GM18861 (cell line): ENCODE measurements around the gene ZNF101.

Experiments
- ATAC-seq: cut with Tn5 transposase; IDR thresholded peaks from one replicate; pipeline ENCODE4 v1.9.1; 2021; ENCODE audit not compliant: unreplicated experiment

ZNF101 gene

DNA sequence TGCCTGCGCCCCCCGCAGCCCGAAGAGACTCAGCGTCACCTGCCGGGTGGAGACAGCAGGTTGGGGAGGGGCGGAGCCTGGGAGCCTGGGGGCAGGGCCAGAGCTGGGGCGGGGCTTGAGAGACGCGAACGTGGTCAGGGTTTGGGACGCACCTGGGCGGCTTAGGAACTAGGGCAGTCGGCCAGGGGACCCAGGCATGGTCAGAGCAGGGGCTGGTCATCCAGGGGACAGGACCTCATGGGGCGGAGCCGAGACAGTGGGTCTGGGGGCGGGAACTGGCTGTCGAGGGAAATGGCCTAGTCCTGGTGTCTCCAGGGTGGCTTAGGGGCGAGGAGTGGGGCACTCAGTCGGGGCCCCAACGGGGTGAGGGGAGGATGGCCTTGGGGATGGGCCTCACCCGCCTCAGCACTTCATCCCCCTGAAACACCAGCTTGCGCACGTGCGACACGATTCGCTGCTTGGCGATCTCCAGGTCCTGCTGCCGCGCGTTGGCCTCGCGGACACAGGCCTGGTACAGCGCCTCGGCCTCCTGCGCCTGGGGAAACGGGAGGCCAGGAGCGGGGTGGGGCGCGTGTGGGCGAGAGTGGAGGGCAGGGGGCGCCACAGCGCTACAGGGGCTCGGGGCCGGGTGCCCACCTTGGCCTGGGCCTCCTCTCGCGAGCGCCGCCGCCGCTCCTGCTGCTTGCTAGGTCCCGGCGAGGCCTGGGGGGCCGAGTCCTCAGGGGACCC lies 31.0 kb upstream of the ZNF101 start:
- no peak for ATAC-seq

DNA sequence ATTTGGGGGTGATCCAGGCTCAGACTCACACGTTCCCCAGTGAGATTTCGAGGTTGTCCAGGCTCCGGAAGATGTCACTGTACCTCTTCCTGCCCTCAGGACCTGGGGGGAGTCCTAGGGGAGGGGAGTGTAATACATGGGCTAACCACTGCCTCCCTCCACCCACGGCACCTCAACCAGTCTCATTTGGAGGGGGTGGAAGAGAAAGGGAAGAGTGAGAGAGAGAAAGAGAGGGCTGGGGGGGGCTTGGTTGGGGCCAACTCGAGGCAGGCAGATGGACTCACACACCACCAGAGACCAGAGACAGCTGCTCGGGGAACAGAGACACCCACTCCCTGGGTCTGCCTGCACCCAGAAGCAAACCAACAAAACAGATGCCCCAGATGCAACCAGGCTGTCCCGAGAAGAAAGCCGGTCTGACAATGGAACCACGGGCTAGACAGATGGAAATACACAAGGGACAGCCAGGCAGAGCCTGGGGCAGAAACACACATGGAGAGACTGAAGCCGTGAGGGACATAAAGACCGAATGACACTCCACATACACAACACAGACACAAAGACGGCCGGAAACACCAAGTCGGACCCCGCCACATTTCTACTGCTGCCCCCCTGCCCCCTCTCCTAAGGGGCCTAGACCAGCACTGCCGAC lies 26.0 kb upstream of the ZNF101 start:
- no peak for ATAC-seq

DNA sequence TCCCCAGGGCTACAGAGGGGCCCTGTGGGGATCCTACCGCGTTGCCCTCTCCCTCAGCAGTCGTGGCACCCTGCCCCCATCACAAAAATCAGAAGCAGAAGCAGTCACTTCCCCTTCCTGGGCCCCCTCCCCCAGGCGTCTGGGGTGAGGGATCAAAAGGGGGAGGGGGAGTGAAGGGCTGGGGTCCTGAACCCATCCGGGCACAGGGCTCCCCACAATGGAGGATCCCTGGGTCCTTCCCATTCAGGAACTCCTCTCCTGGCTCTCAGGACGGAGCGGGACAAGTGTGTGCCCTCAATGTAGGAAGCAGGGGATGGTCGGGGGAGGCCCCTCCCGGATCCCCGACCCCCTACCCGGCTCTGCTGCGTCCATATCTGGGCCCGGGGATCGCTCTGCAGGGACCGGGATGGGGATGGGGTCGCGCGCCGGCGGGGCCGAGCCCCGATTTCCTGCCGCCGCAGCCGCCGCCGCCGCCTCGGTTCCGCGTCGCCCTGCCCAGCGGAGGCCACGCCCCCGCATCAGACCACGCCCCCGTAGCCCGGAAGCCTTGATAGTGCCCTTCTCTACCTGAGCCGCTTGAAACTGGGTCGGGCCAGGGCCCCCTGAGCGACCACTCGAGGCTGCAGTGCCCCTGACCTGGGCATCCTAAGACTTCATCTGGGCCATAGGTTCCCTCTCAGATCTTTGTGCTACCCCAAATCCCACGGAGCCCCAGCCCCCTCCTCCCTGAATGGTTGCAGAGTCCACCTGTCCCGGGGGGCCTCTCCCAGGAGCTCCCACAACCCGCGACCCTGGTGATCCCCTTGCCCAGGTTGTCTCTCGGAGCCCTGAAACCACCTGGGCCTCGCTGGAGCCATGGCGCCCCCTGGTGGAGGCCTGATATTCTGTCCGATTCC lies 25.2 kb upstream of the ZNF101 start, which contains the start of gene GMIP:
TSS of gene GMIP (minus strand) at position 500 of the 896 bp plus-strand sequence. CDS start at position 372, 128 bp downstream.
- ATAC-seq = peak; percentile 50

DNA sequence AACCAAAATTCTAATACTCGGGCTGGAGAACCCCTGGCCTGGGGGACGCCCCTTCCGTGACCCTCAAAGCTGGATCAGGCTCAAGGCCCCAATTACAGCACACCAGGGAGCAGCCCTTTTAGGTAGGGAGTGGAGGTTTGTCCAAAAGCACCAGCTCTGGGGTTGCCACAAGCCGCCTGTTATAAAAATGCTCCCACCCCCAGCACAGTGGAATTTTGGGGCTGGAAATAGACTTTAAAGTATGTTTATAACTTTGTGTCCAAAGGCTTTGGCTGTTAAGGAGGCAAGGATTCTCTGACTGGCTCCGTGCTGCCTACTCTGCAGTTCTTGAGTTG lies 24.6 kb upstream of the ZNF101 start:
- ATAC-seq = no peak

DNA sequence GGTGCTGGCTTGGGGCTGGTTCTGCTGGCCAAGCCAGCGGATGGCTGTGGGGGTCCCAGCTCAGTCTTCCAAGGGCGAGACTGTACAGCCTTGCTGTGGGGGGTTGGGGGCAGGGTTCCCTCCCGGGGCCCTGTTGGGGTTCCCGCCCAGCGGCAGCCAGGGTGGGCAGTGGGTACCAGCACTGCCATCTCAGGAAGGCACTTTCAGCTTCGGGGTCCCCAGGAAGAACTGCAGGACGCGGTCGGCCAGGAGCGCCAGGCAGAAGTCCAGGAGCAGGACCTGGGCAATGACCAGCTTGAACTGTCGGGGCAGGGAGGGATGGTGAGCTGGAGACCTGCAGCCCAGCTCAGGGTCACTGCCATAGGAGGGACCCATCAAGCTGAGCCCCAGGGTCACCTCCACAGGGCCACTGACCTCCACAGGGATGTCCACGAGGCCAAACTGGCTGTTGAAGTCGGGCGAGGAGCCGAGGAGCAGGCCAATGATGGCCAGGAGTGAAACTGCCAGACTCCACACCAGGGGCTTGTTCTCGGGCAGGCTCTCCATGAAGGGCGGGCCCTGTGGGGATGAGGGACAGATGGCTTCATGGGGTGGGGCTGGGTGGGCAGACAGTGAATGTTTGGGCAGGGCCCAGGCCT lies 23.3 kb upstream of the ZNF101 start:
- ATAC-seq = no peak

DNA sequence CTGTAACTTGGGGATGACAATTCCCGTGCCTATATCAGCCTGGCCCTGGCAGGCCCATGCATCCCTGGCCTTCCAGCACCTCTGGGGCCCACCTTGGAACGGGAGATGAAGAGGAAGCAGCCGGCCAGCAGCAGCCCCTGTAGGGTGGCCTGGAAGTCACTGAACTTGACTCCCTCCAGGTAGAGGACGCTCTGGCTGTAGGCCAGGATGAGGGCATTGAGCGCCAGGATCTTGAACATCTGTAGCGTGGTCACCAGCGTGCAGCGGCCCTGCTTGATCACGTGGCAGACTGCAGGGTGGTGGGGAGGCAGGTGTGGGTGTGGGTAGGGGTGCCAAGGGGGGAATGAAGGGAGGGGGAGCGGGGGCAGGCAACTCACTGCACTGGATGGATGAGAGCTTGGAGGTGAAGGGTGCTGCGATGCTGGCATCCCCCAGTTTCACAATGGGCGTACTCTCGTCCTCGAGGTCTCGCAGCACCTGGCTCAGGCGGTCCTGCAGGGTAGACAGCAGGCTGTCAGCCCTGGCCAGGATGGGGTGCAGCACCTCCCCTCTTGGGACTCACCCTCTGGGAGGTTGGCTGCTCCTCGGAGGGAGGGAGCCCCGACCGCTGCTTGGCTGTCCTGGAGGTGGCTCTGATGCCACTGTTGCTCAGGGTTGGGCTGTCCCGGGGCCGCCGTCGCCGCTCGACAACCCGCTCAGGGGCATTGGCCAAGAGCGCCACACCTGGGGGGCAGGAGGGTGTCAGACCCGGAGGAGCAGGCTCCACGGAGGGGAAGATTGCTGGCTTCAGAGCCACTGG lies 21.4 kb upstream of the ZNF101 start:
- no peak for ATAC-seq

DNA sequence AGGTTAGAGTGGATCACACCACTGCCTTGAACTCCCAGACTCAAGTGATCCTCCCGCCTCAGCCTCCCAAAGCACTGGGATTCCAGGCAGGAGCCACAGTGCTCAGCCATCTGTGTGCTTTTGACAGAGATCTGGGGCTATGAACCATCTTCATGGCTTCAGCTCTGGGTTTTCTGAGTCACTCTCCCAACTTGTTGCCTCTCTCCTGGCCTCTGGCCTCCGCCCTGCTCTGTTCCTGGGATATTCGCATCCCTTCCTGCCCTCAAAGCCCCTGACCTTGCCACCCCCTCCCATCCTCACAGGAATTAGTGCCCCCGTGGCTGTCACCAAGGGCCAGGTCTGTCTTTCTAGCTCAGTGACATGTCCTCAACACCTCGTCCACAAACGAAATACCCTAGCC lies 19.5 kb upstream of the ZNF101 start:
- ATAC-seq = no peak

DNA sequence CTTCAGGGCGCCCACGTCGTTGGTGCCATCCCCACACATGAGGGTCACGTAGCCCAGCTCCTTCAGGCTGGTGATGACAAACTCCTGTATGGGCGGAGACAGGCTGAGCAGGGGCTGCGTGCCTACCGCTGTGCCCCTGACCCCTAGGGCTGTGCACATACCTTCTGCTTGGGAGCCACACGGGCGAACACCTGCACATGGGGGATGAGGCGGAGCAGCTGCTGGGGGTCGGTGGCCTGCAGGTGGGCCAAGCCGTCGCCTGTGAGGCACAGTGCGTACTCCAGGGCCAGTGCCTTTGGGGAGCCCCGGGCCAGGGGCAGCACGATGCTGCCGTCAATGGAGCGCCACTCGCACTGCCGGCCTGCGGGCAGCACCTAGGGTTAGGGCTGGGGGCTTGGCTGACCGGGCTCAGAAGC lies 19.1 kb upstream of the ZNF101 start:
- no peak for ATAC-seq

DNA sequence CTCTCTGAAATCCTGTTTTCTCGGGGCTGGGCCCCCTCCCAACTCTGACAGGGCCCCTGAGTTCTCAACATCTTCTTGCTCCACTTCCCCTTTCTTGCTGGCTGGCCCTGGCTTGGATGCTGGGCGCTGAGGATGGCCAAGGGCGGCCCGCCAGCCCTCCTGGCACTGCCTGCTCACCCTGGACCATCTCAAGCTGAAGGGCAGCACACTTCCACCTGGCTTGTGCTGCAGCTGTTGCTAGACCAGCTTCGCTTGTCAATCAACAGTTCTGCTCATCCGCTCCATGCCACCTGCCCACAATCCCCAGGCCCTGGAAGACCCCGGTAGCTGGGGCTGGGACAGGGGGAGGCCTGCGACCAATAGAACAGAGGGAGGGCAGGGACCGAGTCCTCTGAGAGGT lies 18.3 kb upstream of the ZNF101 start:
- ATAC-seq = no peak

DNA sequence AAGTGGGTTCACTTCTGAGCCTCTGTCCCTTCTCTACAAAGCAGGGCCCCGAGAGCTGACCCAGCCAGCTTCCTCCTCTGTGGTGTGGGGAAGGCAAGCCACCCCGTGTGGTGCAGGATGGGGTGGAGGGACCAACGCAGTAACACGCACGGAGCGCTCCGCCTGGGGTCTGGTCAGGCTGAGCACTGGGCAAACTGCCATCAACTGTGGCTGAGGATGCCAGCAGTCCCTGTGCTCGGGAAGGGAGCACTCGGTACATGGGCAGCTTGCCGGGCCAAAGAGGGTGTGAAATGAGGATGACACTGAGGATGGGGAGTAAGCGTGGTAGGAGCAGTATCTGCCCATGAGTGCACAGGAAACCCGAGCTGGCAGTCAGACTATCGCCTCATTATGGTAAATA lies 17.6 kb upstream of the ZNF101 start:
- no peak for ATAC-seq

DNA sequence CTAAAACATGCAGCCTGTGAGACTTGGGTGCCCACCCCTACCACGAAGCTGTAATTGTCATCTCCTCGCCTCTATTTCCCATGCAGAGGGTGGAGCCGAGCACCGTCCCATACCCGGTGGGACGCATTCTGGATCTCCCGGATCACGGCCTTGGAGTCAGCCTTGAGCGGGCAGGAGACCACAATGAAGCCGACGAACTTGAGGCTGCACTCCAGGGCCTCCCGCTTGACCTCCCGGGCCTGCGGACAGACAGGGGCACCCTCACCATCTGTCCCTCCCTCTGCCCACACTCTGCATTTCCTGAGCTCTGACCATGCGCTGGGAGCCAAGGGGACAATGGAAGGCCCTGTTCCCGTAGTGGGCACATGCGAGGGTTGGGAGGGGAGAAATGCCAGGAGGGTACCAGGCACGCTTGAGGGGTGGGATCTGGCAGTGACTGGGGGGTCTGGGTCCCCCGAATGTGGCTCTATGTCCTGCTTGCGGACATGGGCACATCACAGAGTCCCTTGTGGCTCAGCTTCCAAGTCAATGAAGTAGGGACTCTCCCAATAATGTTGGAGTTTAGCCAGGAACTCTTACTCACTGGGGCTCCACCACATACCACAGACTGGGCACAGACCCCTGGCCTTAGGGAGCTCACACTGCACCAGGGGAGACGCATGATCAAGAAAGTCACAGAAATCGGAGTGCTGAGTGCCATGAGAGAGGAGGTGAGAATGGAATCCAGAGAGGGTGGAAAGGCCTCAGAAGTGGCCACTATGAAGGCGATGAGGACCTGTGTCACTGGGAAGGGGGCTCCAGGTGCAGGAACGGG lies 15.9 kb upstream of the ZNF101 start:
- no peak for ATAC-seq

DNA sequence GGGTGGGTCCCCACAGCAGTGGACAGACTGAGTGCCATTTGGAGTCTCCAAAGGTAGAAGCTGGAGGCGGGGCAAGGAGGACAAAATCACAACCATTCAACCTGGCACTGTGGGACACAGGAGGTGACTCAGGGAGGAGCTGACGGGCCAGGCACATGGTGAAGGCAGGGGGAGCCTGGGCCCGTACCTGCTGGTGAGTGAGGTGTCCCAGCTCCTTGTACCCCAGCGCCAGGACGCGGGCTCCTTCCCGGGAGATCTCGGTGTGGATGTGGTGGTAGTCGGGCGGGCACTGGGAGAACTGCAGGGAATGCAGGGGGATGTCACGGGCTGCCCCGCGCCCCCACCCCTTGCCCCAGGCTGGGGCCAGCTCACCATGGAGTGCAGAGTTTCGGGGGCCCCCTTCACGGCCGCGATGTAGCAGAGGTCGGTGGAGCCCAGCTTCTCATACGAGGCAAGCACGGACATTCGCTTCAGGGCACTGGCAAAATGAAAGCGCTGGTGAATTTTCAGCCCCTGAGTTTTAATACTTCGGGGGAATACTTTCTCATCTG lies 15.0 kb upstream of the ZNF101 start:
- no peak for ATAC-seq

DNA sequence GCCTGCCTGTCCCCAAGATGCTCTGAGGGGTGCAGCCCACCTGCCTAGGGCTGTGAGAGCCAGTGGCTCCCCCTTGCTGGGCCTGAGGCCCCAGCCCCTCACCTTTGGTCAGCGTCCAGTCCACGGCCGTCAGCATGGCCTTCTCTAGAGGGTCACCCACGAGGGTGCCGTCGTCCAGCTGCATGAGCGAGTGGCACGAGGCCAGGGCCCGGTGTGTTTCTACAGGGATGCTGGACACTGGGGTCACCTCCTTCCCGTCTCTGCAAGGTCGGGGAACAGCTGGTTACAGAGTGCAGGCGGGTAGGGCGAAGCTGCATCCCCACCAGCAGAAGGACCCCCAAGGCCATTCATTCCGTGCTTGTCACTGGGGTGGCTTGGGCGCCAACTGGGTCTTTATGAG lies 14.2 kb upstream of the ZNF101 start:
- no peak for ATAC-seq

DNA sequence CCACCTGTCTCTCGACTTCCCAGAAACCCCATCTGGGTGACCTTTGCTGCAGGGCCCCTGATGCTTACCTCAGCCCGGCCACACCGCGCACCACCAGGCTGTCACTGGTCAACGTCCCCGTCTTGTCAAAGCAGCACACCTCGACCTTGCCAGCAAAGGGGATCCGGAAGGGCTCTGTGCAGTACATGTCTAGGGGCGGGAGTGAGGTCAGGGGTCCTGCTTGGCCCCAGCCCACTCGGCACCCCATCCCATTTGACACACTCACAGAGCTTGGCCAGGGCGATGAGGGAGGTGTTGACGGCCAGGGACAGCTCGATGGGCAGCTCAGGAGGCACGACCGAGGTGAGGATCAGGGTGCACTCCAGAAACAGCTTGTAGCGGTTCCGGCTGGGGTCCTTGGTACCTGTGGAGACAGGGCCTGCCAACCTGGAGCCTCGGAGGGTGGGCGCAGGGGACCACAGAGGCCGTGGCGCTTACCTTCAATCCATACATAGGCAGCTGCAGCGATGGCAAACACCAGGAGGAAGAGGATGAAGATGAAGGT lies 13.5 kb upstream of the ZNF101 start:
- no peak for ATAC-seq

DNA sequence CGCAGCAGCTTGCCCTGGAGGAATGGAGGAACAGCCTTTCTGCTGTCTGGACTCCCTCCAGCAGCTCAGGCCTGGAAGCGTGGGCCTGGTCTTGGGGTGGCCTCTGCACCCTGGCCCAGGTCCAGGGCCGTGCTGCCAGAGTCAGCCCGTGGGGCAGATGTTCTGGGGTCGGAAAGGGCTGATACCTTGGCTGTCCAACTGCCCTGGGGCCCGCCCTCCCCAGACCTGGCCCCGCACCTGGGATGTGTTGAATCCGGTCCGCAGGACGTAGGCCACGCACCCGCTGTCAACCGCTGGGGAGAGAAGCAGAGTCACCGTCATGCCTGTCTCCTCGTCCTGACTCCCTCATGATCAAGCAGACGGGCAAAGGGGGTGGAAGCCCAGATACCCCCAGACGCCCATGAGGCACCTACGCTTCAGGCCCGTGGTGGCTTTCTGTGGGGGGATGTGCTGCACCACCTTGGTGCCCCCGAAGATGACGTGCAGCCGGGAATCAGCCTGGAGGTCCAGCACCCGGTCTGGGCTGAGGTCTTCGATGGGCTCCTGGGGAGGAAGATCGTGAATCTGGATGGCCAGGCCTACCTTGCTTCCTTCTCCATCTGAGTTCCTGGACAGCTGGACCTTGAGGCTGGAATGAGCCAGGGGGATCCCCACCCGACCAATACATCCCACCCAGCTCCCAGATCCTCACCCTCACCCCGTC lies 12.8 kb upstream of the ZNF101 start:
- no peak for ATAC-seq

DNA sequence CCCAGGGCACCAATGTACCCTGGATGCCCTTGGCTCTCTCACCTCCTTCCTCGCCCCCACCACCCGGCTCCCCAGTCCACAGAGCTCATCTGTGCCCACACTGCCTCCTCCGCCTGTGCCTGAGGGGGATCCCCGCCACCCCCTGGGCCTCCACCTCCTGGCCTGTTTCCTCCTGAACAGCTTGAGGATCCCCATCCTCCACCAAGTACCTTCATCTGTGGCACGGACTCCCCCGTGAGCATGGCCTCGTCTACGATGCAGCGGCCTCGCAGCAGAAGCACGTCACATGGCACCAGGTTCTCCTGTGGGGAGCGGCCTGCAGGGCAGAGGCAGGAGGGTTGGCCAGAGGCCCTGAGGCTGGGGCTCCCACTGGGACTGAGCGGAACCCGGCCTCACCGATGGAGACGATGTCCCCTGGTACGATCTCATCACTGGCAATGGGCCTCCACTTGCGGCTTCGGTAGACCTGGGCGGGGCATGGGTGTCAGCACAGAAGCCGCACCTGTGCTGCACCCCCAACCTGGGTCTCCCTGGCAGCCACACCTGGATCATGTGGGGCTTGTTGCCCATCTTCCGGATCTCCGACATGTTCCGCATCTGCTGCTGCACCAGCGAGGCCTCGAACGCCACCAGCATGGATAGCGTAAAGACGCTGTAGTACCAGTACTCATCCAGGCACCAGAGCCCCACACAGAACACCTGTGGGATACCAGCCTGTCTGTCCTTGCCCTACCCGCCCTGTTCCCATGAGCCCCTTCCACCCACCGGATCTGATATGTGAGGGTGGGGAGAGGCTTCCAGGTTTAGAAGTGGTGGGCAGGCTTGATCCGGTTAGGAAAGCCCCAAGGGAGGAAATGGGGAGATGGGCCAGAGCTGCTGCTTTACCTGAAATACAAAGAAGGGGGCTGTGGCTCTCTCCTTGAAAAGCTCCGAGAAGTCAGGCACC lies 11.9 kb upstream of the ZNF101 start:
- no peak for ATAC-seq

DNA sequence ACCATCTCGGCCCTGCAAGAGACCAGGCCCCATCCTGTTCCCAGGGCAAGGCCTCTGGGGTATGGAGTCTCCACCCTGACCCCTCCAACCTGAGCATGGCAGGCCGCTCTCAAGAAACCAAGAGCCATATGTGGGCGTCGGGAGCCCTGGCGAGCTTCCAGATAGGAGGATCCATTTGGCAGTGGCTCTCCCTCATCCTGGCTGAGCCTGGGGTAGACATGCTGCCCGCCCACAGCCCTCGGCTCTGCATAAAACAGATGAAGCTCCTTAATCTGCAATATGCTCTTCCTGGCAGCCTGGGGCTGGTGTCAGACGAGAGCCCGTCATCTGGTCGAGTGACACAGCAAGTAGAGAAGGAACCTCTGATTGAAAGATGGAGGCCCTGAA lies 11.2 kb upstream of the ZNF101 start:
- ATAC-seq = no peak
